Transverse colon (tissue), 3 donors: ENCODE data around the gene AURKAIP1.

Source experiments
- POLR2A ChIP-seq: fragments of 450-650 bp; IDR thresholded peaks from one replicate; pipeline ENCODE4 v1.6.1; 2016; ENCODE audit warnings: antibody characterized with exemption, mild to moderate bottlenecking, moderate library complexity
- TF ChIP-seq, protein P1 (sequence below), 5 experiments: fragments of 200-600 bp in 3 of 5; fragments of 450-650 bp in 2 of 5; sonication (generic) in 3 of 5; IDR thresholded peaks; 1 replicate in 2 of 5; 2 replicates in 3 of 5; pipeline ENCODE4 v1.5.1; 2016 to 2017; ENCODE audit warnings: antibody characterized with exemption in 5 of 5, inconsistent platforms in 3 of 5, mild to moderate bottlenecking in 2 of 5, moderate library complexity in 1 of 5

GRCh38 chr1:1347663-1348419 lies 27.2 kb downstream of the AURKAIP1 start:
- TF ChIP-seq, protein P1, sequence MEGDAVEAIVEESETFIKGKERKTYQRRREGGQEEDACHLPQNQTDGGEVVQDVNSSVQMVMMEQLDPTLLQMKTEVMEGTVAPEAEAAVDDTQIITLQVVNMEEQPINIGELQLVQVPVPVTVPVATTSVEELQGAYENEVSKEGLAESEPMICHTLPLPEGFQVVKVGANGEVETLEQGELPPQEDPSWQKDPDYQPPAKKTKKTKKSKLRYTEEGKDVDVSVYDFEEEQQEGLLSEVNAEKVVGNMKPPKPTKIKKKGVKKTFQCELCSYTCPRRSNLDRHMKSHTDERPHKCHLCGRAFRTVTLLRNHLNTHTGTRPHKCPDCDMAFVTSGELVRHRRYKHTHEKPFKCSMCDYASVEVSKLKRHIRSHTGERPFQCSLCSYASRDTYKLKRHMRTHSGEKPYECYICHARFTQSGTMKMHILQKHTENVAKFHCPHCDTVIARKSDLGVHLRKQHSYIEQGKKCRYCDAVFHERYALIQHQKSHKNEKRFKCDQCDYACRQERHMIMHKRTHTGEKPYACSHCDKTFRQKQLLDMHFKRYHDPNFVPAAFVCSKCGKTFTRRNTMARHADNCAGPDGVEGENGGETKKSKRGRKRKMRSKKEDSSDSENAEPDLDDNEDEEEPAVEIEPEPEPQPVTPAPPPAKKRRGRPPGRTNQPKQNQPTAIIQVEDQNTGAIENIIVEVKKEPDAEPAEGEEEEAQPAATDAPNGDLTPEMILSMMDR (IDR thresholded peaks at IDR 0.05) = no peak
- peak; percentile 49 for TF ChIP-seq POLR2A
